A549 treated with Mapracorat at 1 μM for 4 hours (cell line): Measurements from ENCODE around the gene JPT1. TPM values are rescaled to one million over a fixed set of nuclear protein-coding genes. Genes with fewer than 3 reads are reported as not detected.

Experiments used
- total RNA-seq: library from RNA; stranded (reverse); fragments of 200-300 nt; extraction: Qiagen RNA extraction; gene quantifications from 5 replicates; pipeline ENCODE4 v1.2.3, GENCODE V29; 2022

Gene JPT1, protein sequence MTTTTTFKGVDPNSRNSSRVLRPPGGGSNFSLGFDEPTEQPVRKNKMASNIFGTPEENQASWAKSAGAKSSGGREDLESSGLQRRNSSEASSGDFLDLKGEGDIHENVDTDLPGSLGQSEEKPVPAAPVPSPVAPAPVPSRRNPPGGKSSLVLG
- total RNA-seq, result 721 to 863 TPM (median 776 TPM) in 5 replicates

DNA sequence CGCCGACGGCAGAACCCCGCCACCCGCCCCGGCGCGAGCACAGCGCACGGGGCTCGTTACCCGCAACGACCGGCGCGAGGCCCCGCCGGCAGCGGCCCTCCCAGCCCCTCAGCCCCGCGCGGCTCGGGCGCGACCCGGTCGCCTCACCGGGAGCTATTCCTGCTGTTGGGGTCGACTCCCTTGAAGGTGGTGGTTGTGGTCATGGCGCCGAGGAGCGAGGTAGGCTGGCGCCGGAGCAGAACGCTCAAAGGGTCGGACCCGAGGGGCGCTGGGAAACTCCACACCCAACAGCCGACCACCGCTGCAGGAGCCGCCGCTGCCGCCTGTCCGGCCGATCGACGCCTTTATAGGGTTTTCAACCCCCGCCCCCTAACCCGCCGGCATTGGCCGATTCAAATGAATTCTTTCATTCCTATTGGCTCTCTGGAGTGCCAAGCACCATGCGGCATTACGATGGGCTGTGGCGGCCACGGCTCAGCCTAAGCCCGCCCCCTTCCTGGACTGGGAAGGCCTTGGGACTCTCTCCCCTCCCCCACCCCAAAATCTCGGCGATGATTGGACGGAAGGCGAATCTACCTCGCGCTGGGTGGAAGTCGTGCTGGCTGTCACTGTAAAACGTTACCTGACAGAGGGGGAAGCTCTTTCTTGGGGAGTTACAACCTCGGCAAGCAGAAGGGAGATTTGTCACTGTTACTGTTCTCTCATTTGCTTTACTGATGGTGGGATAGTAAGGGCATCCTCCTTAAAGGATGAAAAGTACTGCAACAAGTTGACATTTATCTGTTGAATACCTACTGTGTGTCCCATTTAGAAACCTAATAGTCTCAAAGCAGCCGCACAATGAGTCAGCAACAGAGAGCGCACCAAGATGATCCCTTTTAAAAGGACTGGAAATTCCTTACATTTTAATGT, at the start of gene JPT1:
JPT1 (minus strand) TSS at position 318 of the 912 bp plus-strand sequence; CDS start at position 203, 115 bp downstream.

DNA sequence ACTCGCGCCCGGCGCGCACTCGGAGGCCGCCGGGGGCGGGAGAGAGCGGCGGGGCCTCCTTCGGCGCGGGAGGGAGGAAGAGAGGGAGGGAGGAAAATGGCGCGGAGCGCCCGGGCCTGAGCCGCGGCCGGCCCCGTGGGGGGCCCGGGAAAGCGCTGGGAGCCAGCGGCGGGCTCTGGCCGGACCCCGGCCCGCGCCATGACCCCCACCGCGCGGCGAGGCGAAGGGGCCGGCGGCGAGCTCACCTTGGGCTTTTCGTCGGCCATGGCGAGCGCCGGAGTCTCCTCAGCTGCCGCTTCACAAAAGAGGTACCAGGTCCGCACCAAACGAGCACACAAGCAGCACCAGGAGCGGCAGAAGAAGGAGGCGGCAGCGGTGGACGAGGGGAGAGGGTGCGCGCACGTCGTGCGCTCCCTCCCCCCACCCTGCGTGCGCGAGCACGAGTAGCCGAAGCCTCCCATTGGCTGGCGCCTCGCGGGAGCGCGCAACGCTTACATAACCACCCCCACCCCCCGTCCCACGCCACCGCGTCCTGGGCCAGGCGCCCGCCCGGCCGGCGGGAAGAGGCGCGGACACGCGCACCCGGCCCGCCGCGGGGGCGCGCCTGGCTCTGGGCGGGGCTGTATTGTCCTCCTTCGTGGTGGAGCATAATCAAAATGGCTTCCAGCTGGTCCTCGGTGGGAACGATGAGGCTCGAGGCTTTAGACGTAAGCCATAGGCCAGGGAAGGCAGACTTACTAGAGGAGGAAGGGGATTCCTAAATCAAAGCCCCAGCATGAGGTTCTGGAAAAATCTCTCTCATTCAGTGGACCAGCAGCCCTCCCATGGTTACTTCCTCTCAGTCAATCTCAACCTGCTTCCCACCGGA, 28.5 kb upstream of the JPT1 start, which contains the start of gene SUMO2:
SUMO2 (minus strand) TSS at position 391 of the 868 bp plus-strand sequence; CDS start at position 266, 125 bp downstream.

DNA sequence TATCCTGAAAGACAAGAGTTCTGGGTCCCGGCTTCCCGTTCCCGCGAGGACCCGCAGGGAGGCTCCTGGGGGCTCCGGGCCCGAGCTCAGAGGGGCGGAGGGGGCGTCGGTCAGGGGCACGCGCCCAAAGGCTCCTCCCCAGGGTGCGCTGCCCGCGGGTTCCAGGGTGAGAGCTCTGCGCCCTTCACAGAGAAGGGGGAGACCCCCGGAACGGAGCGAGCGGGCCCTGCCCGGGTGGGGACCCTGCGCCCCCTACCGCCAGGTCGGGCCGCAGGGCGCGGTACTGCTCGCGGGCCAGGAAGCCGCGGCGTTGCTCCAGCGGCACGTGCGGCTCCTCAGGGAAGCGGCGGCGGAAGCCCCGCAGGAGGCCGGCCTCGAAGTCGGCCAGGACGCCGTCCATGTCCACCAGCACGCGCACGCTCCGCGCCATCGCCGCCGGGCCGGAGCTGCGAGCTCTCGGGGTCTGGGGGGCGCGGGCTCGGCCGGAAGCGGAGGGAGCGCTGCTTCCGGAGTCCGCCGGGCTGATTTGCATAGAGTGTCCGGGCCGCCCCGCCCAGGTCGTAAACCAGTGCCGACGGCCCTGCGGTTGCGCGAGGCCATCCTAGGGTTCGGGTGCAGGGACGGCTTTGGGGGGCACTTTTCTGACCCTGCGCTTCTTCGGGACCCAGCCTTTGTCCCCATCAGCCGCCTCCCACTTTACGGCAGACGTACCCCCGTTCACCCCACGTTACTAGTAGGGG, 22.9 kb downstream of the JPT1 start, which contains the start of gene NT5C:
NT5C (minus strand) TSS at position 465 of the 740 bp plus-strand sequence; CDS start at position 430, 35 bp downstream.

DNA sequence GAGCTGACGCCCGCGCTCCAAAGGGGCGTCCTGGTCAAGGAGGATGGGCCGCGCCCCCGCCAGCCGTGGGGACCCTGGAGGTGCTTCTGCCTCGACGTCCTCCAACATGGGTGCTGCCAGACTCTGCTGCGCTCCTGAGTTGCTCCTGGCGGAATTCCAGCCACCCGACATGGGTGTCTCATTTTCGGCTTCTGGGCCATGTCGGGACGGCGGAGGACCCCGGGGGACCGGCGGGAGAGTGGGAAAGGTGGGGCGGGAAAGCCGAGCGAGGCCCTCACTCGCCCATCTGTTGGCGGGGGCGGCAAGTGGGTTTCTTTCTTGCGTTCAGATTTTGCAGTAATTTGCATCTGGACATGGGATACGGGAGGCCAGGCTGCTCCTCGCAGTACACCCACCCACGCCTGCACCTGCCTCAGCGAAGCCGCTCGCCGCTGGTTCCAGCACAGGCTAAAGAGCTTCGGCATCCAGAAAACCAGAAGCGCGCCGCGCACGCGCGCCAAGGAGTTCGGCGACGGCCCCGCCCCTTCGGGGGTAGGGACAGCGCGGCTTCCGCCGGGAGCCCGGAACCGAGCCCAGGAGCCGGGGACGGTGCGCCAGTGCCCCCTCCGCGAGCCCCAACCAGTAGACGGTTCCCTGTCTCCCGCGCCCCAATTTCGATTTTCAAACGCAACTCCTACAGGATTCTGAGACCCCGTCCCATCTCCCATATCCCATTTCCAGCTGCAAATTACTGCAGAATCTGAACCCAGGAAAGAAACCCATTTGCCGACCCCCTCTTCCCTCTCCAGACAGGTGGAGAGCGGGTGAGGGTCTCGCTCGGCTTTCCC, 44.7 kb downstream of the JPT1 start, which contains the start of gene ARMC7:
ARMC7 (plus strand) TSS at position 563 of the 827 bp plus-strand sequence. CDS start 320 bp downstream, outside the sequence.

DNA sequence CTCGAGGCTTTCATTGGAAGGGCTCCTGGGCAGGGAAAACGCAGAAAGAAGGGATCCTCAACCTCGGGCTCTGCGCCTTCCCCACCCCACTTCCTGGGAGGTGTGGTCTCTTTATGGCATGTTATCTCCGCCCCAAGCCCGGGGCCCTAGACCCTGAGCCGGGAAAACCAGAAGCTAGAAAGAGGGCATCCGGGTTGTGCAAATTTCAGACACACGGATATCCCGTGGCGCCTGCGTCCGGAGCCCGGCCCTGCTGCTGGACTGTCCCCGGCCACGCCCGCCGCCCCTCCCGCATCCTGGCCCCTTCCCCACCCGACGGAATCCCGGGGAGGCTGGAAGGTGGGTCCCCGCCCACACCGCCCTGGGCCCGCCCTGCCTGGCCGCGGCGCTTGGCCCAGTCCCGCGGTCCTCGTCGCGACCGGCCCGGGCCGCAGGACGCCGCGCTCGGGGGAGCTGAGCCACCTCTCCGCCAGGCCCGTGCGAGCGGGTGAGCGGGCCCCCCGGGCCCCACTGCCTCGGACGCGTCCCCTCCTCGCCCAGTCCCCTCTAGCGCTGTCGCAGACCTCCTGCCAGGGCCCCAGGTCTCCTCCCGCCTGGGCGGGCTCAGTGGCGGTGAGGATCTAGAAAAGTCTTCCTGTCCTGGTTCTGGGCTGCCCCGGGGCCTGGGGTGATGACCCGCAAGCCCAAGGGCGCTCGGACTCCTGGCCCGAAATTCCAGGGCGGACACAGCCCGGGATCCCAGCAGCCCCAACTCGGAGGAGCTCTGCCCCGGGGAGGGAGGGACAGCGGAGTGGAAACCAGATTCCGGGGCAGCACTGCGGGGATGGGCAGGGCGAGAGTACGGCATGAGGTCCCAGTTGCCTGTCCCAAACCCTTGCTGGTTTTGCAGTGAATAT, 66.5 kb downstream of the JPT1 start, which contains the start of gene SLC16A5:
SLC16A5 (plus strand) TSS at position 397 of the 896 bp plus-strand sequence. CDS start 5,683 bp downstream, outside the sequence.

Other genes starting within 250 kb of the JPT1 start
- 0.07 to 0.12 TPM (median 0.09 TPM) in 5 replicates for gene USH1G, start 231.3 kb downstream of the JPT1 start, total RNA-seq
- 0.08 to 0.10 TPM in 2 of 5 replicates, not detected in the others for gene OTOP2, start 230.2 kb downstream of the JPT1 start, total RNA-seq
- not detected in 5 replicates for gene OTOP3, start 218.6 kb downstream of the JPT1 start, total RNA-seq
- gene HID1, start 181.8 kb downstream of the JPT1 start, total RNA-seq, result 10.4 to 15.2 TPM (median 13.9 TPM) in 5 replicates
- 57.0 to 76.4 TPM (median 74.4 TPM) in 5 replicates for gene CDR2L, start 166.9 kb downstream of the JPT1 start, total RNA-seq
- gene MRPL58, start 141.8 kb downstream of the JPT1 start, total RNA-seq, result 74.6 to 83.6 TPM (median 77.6 TPM) in 5 replicates
- 461 to 610 TPM (median 475 TPM) in 5 replicates for gene ATP5PD, start 107.5 kb downstream of the JPT1 start, total RNA-seq
- 29.0 to 32.7 TPM (median 31.2 TPM) in 5 replicates for gene KCTD2, start 107.3 kb downstream of the JPT1 start, total RNA-seq
- gene SLC16A5, start 66.6 kb downstream of the JPT1 start, total RNA-seq, result 22.0 to 35.0 TPM (median 31.0 TPM) in 5 replicates
- 15.8 to 20.6 TPM (median 17.5 TPM) in 5 replicates for gene ARMC7, start 44.5 kb downstream of the JPT1 start, total RNA-seq
- gene NT5C, start 22.8 kb downstream of the JPT1 start, total RNA-seq, result 86.4 to 137 TPM (median 131 TPM) in 5 replicates
- 342 to 401 TPM (median 370 TPM) in 5 replicates for gene SUMO2, start 28.4 kb upstream of the JPT1 start, total RNA-seq
- gene NUP85, start 51.2 kb upstream of the JPT1 start, total RNA-seq, result 93.6 to 108 TPM (median 95.6 TPM) in 5 replicates
- gene GGA3, start 107.1 kb upstream of the JPT1 start, total RNA-seq, result 23.4 to 33.3 TPM (median 27.7 TPM) in 5 replicates
- 146 to 184 TPM (median 176 TPM) in 5 replicates for gene MRPS7, start 107.4 kb upstream of the JPT1 start, total RNA-seq
- 32.7 to 38.4 TPM (median 38.0 TPM) in 5 replicates for gene MIF4GD, start 116.7 kb upstream of the JPT1 start, total RNA-seq
- 14.2 to 20.8 TPM (median 19.1 TPM) in 5 replicates for gene SLC25A19, start 134.9 kb upstream of the JPT1 start, total RNA-seq